Mesothelial cell of epicardium (in vitro differentiated cells): ENCODE results near the gene SEC31B. TPM values are rescaled to one million over a fixed set of nuclear protein-coding genes. Genes with fewer than 3 reads are reported as not detected.
A peak's percentile ranks its signal among the peaks of the same experiment; 100 is the strongest.

Source experiments
- DNase-seq, 2 experiments: peaks; one replicate each; pipeline ENCODE4 v3.0.0; 2021; ENCODE audit warnings: low spot score in 2 of 2; ENCODE audit not compliant: unreplicated experiment in 2 of 2
- H3K27ac Mint-ChIP-seq: 2 replicates; pipeline ENCODE4 v1.8.0; 2021; ENCODE audit warnings: mixed read lengths
- H3K27me3 Mint-ChIP-seq: 2 replicates; pipeline ENCODE4 v1.8.0; 2021; ENCODE audit warnings: low read depth, mixed read lengths
- H3K36me3 Mint-ChIP-seq: 2 replicates; pipeline ENCODE4 v1.8.0; 2021; ENCODE audit warnings: mixed read lengths
- H3K4me1 Mint-ChIP-seq: 2 replicates; pipeline ENCODE4 v1.8.0; 2021; ENCODE audit warnings: mixed read lengths
- H3K4me3 Mint-ChIP-seq: 2 replicates; pipeline ENCODE4 v1.8.0; 2021; ENCODE audit warnings: mild to moderate bottlenecking, moderate library complexity, mixed read lengths
- H3K9me3 Mint-ChIP-seq: 2 replicates; pipeline ENCODE4 v1.8.0; 2021; ENCODE audit warnings: mixed read lengths
- total RNA-seq: library from RNA; stranded (reverse); gene quantifications from 3 replicates; pipeline ENCODE4 v1.2.1, GENCODE V29; 2021
- TF ChIP-seq, protein P1 (sequence below): fragments of 200-600 bp; sonication (generic); IDR thresholded peaks from one replicate; pipeline ENCODE4 v1.5.0; 2021; ENCODE audit warnings: antibody characterized with exemption; ENCODE audit not compliant: unreplicated experiment

The SEC31B gene
- total RNA-seq, 1 donor from 2014 or later = 30.2 TPM

- TF ChIP-seq, protein P1, sequence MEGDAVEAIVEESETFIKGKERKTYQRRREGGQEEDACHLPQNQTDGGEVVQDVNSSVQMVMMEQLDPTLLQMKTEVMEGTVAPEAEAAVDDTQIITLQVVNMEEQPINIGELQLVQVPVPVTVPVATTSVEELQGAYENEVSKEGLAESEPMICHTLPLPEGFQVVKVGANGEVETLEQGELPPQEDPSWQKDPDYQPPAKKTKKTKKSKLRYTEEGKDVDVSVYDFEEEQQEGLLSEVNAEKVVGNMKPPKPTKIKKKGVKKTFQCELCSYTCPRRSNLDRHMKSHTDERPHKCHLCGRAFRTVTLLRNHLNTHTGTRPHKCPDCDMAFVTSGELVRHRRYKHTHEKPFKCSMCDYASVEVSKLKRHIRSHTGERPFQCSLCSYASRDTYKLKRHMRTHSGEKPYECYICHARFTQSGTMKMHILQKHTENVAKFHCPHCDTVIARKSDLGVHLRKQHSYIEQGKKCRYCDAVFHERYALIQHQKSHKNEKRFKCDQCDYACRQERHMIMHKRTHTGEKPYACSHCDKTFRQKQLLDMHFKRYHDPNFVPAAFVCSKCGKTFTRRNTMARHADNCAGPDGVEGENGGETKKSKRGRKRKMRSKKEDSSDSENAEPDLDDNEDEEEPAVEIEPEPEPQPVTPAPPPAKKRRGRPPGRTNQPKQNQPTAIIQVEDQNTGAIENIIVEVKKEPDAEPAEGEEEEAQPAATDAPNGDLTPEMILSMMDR = no peak
- Mint-ChIP-seq H3K4me1 (peaks cover 21% of the 10 kb centered on the region), H3K27me3 (peaks cover 61% of the 10 kb centered on the region), H3K4me3 (no peak overlapping the region), H3K9me3 (no peaks in the 10 kb centered on the region), H3K36me3 (peaks cover 38% of the 10 kb centered on the region), H3K27ac (no peak overlapping the region)
- DNase-seq = no peak
Measured at GRCh38 chr10:100485801-100486495, 33.7 kb downstream of the SEC31B start.

DNA sequence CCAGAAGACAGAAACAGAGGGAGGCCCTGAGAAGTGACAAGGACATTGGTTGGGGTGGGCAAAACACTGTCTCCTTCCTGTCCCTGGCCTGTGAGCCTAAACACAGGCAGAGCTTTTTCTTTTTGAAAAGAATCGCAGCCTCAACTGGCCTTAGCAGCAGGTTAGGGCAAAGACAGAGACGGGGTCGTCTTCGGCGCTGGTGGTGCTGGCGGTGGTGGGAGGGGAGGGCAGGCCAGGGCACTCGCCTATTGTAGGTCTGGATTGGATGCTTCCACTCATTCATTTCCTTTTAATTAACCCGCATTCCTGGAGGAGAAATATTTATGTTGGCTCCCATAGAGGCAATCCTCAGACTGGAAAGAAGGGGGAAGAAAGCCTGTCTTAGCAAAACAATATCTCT, 34.3 kb downstream of the SEC31B start:
- H3K27me3 Mint-ChIP-seq = peaks cover 66% of the 10 kb centered on the region
- peaks cover 21% of the 10 kb centered on the region for H3K4me1 Mint-ChIP-seq
- H3K27ac Mint-ChIP-seq = no peak overlapping the region
- no peak for DNase-seq
- TF ChIP-seq, protein P1 = no peak
- H3K9me3 Mint-ChIP-seq = no peaks in the 10 kb centered on the region
- peaks cover 34% of the 10 kb centered on the region for H3K36me3 Mint-ChIP-seq
- no peak overlapping the region for H3K4me3 Mint-ChIP-seq

GRCh38 chr10:100483876-100484666, 35.6 kb downstream of the SEC31B start:
- H3K9me3 Mint-ChIP-seq = no peaks in the 10 kb centered on the region
- peaks cover 24% of the 10 kb centered on the region for H3K36me3 Mint-ChIP-seq
- no peak overlapping the region for H3K4me3 Mint-ChIP-seq
- peaks cover 21% of the 10 kb centered on the region for H3K4me1 Mint-ChIP-seq
- peaks cover 79% of the 10 kb centered on the region for H3K27me3 Mint-ChIP-seq
- TF ChIP-seq, protein P1 = no peak
- no peak for DNase-seq
- H3K27ac Mint-ChIP-seq = no peak overlapping the region

DNA sequence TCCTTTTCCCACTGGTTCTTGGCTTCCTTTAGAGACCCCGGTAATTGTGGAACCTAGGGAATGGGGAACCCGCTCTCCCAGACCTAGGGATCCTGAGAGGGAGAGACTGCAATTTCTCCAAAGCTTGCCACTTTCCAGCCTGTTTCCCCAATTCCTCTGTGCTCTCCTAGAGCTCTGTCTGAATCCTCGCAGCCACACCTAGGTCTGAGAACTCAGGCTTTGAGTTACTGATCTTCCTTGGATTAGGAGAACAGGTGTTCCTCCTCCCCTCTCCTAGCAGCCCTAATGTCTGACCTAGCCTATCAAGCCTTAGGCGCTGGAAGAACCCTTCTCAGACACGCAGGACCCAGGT, 36.9 kb downstream of the SEC31B start:
- TF ChIP-seq, protein P1 = peak; percentile 5
- H3K27ac Mint-ChIP-seq = no peak overlapping the region
- H3K9me3 Mint-ChIP-seq = no peaks in the 10 kb centered on the region
- peak overlapping the region; percentile 69 for H3K4me3 Mint-ChIP-seq
- H3K4me1 Mint-ChIP-seq = peaks cover 21% of the 10 kb centered on the region
- H3K27me3 Mint-ChIP-seq = peaks cover 91% of the 10 kb centered on the region
- H3K36me3 Mint-ChIP-seq = peaks cover 18% of the 10 kb centered on the region
- DNase-seq = no peak

DNA sequence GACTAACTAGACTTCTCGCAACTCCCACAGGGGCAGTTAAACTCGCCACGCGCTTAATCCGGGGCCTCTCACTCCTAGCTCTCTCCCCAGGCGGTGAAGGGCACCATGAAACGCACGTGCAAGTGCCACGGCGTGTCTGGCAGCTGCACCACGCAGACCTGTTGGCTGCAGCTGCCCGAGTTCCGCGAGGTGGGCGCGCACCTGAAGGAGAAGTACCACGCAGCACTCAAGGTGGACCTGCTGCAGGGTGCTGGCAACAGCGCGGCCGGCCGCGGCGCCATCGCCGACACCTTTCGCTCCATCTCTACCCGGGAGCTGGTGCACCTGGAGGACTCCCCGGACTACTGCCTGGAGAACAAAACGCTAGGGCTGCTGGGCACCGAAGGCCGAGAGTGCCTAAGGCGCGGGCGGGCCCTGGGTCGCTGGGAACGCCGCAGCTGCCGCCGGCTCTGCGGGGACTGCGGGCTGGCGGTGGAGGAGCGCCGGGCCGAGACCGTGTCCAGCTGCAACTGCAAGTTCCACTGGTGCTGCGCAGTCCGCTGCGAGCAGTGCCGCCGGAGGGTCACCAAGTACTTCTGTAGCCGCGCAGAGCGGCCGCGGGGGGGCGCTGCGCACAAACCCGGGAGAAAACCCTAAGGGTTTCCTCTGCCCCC, 37.4 kb downstream of the SEC31B start:
- Mint-ChIP-seq H3K4me3 (peak overlapping the region; percentile 69), H3K36me3 (peaks cover 17% of the 10 kb centered on the region), H3K27me3 (peaks cover 90% of the 10 kb centered on the region), H3K9me3 (no peaks in the 10 kb centered on the region), H3K27ac (no peak overlapping the region), H3K4me1 (peaks cover 21% of the 10 kb centered on the region)
- peak; percentile 56 to 78 for DNase-seq
- TF ChIP-seq, protein P1 = peak; percentile 80
